ENCODE data around the gene ABLIM3.
A peak's percentile ranks its signal among the peaks of the same experiment; 100 is the strongest.

The ABLIM3 gene

DNA sequence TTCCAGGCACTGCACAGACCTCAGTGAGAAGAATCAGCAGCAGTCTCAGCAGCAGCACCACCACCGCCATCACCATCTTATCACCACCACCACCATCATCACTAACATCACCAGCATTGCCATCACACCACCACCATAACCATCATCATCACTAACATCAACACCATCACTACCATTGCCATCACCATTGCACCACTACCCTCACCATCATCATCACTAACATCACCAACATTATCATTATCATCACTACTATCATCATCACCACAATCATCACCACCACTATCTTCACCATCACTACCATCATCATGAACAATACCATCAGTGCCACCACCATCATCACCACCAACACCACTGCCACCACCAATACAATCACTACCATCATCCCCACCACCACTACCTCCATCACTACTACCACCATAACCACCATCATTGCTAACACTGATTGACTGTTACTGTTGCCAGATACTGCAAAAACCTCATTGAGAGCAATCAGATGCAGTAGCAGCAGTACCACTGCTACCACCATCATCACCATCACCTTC lies 61.7 kb downstream of the ABLIM3 start:
- H3K9ac ChIP-seq (ENCODE audit: low read depth in 1 of 2, low read length in 2 of 2): no peak overlapping the region
- peaks cover 0 to 5% of the 10 kb centered on the region in 2 donors for H3K36me3 ChIP-seq (ENCODE audit: control insufficient read depth in 1 of 2, insufficient read depth in 2 of 2, low read length in 2 of 2)
- H3K27ac ChIP-seq (ENCODE audit: low read depth, low read length): no peak overlapping the region
- H3K4me1 ChIP-seq (ENCODE audit: control insufficient read depth in 1 of 2, insufficient read depth in 2 of 2, low read length in 2 of 2): no peaks in the 10 kb centered on the region
- H3K4me3 ChIP-seq (ENCODE audit: low read depth in 1 of 2, low read length in 2 of 2): no peak overlapping the region
- no peaks in the 10 kb centered on the region for H3K27me3 ChIP-seq (ENCODE audit: control insufficient read depth in 1 of 2, insufficient read depth in 2 of 2, low read length in 2 of 2)
- H3K9me3 ChIP-seq (ENCODE audit: control insufficient read depth in 1 of 2, low read length in 2 of 2): no peaks in the 10 kb centered on the region

DNA sequence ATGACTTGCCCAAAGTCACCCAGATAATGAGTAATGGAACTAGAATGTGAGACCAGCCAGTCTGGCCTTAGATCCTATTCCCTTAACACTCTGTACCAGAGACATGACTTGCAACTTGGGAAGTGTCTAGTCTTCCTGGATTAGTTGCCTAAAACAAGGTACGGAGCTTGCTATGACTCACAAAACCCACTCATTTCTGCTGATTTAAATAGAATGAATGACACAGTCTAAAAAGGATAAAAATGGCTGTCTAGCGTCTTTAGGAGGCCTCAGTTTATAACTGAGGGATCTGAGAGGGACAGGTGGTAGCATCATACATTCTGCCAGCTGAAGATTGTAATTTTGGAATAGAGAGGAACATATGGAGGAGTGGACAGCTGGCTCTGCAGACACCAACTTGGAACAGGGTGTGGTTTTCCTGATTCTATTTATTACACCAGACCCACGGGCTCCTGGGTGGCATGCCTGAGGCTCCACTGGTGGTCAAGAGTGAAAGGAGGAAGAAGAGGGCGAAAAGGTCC lies 62.7 kb downstream of the ABLIM3 start:
- H3K27ac ChIP-seq (ENCODE audit: low read depth, low read length): no peak overlapping the region

DNA sequence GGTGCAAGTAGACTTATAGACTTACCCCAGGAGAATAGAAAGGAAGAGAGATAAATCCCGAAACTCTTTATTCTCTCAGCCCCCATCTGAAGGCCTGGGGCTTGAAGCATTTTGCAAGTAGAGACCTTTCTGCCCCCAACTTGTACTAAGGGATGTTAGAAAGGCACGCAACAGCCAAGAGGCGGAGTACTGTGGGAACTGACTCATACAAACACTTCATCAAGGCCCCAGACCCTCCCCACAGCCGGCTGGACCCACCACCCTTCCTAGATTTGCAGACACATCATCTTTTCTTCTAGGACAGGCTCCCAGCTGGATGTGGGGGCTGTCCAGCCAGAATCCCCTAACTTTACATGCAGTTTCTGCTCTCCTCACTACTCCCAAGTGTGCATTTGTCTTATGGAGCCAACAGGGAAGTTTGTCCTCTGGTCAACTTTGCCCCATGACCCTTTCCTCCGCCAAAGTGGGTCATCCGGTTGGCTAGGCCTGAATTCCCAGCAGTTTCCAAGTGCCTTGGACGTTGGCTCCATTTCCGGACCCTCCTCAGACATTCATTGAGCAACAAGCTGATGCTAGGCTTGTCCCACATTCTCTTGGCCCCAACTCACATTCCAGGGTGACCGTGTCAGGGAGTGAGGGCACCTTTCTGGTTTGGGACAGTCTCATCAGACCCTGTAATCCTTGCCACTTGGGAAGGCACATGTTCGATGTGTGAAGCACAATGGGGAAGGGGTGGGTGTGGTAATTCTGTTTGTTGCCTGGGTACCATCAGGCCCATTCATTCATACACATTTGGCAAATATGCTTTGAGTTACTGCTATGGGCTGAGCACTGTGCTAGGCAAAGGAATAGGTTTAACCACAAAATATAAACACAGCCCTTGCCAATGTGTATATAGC lies 64.6 kb downstream of the ABLIM3 start:
- H3K36me3 ChIP-seq (ENCODE audit: control insufficient read depth in 1 of 2, insufficient read depth in 2 of 2, low read length in 2 of 2): peaks cover 0 to 5% of the 10 kb centered on the region in 2 donors
- H3K9ac ChIP-seq (ENCODE audit: low read depth in 1 of 2, low read length in 2 of 2): no peak overlapping the region
- H3K4me3 ChIP-seq (ENCODE audit: low read depth in 1 of 2, low read length in 2 of 2): no peak overlapping the region
- H3K27me3 ChIP-seq (ENCODE audit: control insufficient read depth in 1 of 2, insufficient read depth in 2 of 2, low read length in 2 of 2): no peaks in the 10 kb centered on the region
- H3K4me1 ChIP-seq (ENCODE audit: control insufficient read depth in 1 of 2, insufficient read depth in 2 of 2, low read length in 2 of 2): no peaks in the 10 kb centered on the region
- H3K9me3 ChIP-seq (ENCODE audit: control insufficient read depth in 1 of 2, low read length in 2 of 2): no peaks in the 10 kb centered on the region
- H3K27ac ChIP-seq (ENCODE audit: low read depth, low read length): peak overlapping the region; percentile 23

More for the DNA sequence above, 62.7 kb downstream of the ABLIM3 start:
- no peak overlapping the region for H3K4me3 ChIP-seq (ENCODE audit: low read depth in 1 of 2, low read length in 2 of 2)
- no peaks in the 10 kb centered on the region for H3K4me1 ChIP-seq (ENCODE audit: control insufficient read depth in 1 of 2, insufficient read depth in 2 of 2, low read length in 2 of 2)
- peaks cover 0 to 5% of the 10 kb centered on the region in 2 donors for H3K36me3 ChIP-seq (ENCODE audit: control insufficient read depth in 1 of 2, insufficient read depth in 2 of 2, low read length in 2 of 2)
- H3K9me3 ChIP-seq (ENCODE audit: control insufficient read depth in 1 of 2, low read length in 2 of 2): no peaks in the 10 kb centered on the region
- no peak overlapping the region for H3K9ac ChIP-seq (ENCODE audit: low read depth in 1 of 2, low read length in 2 of 2)
- H3K27me3 ChIP-seq (ENCODE audit: control insufficient read depth in 1 of 2, insufficient read depth in 2 of 2, low read length in 2 of 2): no peaks in the 10 kb centered on the region

DNA sequence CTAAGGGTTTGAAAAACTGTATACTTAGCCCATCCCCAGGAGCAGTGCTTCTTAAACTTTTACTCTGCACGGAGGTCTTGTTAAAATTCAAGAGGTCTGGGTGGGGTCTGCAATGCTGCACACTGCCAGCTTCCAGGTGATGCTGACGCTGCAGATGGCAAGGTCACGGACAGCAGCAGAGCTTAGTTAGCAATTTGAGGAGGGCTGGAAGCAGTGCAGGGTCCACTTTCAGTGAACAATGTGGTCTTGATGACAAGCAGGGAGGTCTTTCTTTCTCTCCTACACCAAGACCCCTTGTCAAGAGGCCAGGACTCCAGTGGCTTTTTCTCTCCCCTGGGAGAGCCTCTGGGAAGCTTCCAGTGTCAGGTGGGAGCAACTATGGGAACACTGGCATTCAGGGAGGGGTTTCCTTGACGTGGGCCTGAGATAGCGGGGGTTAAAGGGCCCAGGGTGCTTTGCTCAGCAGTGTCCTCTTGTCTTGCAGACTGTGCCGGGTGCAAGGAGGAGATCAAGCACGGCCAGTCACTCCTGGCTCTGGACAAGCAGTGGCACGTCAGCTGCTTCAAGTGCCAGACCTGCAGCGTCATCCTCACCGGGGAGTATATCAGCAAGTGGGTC lies 65.3 kb downstream of the ABLIM3 start:
- no peaks in the 10 kb centered on the region for H3K4me1 ChIP-seq (ENCODE audit: control insufficient read depth in 1 of 2, insufficient read depth in 2 of 2, low read length in 2 of 2)
- no peak overlapping the region for H3K4me3 ChIP-seq (ENCODE audit: low read depth in 1 of 2, low read length in 2 of 2)
- no peak overlapping the region for H3K27ac ChIP-seq (ENCODE audit: low read depth, low read length)
- no peaks in the 10 kb centered on the region for H3K9me3 ChIP-seq (ENCODE audit: control insufficient read depth in 1 of 2, low read length in 2 of 2)
- H3K36me3 ChIP-seq (ENCODE audit: control insufficient read depth in 1 of 2, insufficient read depth in 2 of 2, low read length in 2 of 2): peaks cover 0 to 5% of the 10 kb centered on the region in 2 donors
- H3K27me3 ChIP-seq (ENCODE audit: control insufficient read depth in 1 of 2, insufficient read depth in 2 of 2, low read length in 2 of 2): no peaks in the 10 kb centered on the region
- H3K9ac ChIP-seq (ENCODE audit: low read depth in 1 of 2, low read length in 2 of 2): no peak overlapping the region

DNA sequence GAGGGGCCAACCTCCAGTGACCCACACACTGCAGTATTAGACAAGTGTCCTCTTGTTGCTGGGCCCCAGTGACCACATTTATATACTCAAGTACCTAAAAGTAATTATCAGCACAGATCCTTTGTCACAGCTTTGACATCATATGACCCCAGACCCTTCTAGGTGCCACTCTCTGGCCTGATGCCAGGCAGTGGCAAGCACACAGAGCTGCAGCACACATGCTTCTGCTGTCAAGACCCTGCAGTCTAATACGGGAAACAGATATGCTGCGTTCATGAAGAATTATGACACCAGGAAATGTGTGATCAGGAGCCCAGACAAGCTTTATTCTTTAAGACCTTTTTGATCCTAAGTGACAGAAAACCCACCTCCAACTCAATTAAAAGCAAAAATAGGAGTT lies 66.5 kb downstream of the ABLIM3 start:
- Histone ChIP-seq H3K9ac (ENCODE audit: low read depth in 1 of 2, low read length in 2 of 2) (no peak overlapping the region), H3K27ac (ENCODE audit: low read depth, low read length) (no peak overlapping the region), H3K36me3 (ENCODE audit: control insufficient read depth in 1 of 2, insufficient read depth in 2 of 2, low read length in 2 of 2) (peaks cover 0 to 5% of the 10 kb centered on the region in 2 donors), H3K4me1 (ENCODE audit: control insufficient read depth in 1 of 2, insufficient read depth in 2 of 2, low read length in 2 of 2) (no peaks in the 10 kb centered on the region), H3K9me3 (ENCODE audit: control insufficient read depth in 1 of 2, low read length in 2 of 2) (no peaks in the 10 kb centered on the region), H3K4me3 (ENCODE audit: low read depth in 1 of 2, low read length in 2 of 2) (no peak overlapping the region), H3K27me3 (ENCODE audit: control insufficient read depth in 1 of 2, insufficient read depth in 2 of 2, low read length in 2 of 2) (no peaks in the 10 kb centered on the region)

DNA sequence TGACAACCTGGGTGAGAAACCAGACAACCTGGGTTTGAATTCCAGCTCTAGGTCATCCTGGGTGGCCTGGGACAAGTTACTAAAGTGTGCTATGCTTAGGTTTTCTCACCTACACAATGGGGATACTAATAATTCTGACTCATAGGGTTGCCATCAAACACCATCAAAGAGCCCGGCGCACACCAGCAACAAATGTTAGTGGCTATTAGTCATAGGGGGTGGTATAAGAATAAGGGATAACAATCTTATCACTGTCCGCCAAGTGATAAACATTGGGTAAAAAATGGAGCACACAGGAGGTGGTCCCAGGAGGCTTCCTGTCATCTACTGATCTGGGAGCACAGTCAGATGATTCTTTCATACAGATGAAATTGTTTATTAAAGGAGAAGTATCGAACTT lies 68.9 kb downstream of the ABLIM3 start:
- peaks cover 0 to 4% of the 10 kb centered on the region in 2 donors for H3K4me1 ChIP-seq (ENCODE audit: control insufficient read depth in 1 of 2, insufficient read depth in 2 of 2, low read length in 2 of 2)

DNA sequence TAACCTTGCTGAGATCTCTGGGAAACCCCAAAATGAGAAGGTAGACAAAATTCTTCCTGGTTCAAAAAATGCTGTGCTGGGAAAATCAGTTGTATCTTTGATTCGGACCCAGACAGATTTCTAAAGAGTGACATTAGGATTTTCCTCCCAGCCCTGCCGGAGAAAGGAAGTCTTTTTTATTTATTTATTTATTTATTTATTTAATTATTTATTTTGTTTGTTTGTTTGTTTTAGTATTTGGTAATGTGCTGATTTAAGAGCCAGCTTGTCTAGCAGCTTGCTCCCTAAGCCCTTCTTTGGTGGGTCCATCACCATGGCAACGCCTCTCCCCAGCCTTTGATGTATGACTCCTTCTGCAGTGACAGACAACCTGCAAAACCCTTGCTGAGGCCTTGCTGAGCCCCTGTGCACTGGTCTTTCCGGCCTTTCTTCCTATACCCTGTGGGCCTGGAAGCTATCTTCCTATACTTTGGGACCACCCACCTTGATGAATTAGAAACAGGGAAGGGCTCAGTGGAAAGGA lies 69.7 kb downstream of the ABLIM3 start:
- Histone ChIP-seq H3K4me1 (ENCODE audit: control insufficient read depth in 1 of 2, insufficient read depth in 2 of 2, low read length in 2 of 2) (peaks cover 0 to 4% of the 10 kb centered on the region in 2 donors), H3K27me3 (ENCODE audit: control insufficient read depth in 1 of 2, insufficient read depth in 2 of 2, low read length in 2 of 2) (no peaks in the 10 kb centered on the region), H3K9me3 (ENCODE audit: control insufficient read depth in 1 of 2, low read length in 2 of 2) (no peaks in the 10 kb centered on the region), H3K36me3 (ENCODE audit: control insufficient read depth in 1 of 2, insufficient read depth in 2 of 2, low read length in 2 of 2) (no peaks in the 10 kb centered on the region), H3K9ac (ENCODE audit: low read depth in 1 of 2, low read length in 2 of 2) (no peak overlapping the region), H3K27ac (ENCODE audit: low read depth, low read length) (no peak overlapping the region), H3K4me3 (ENCODE audit: low read depth in 1 of 2, low read length in 2 of 2) (no peak overlapping the region)

More for the DNA sequence above, 68.9 kb downstream of the ABLIM3 start:
- H3K9me3 ChIP-seq (ENCODE audit: control insufficient read depth in 1 of 2, low read length in 2 of 2): no peaks in the 10 kb centered on the region
- no peak overlapping the region for H3K27ac ChIP-seq (ENCODE audit: low read depth, low read length)
- no peak overlapping the region for H3K9ac ChIP-seq (ENCODE audit: low read depth in 1 of 2, low read length in 2 of 2)
- H3K4me3 ChIP-seq (ENCODE audit: low read depth in 1 of 2, low read length in 2 of 2): no peak overlapping the region
- H3K27me3 ChIP-seq (ENCODE audit: control insufficient read depth in 1 of 2, insufficient read depth in 2 of 2, low read length in 2 of 2): no peaks in the 10 kb centered on the region
- H3K36me3 ChIP-seq (ENCODE audit: control insufficient read depth in 1 of 2, insufficient read depth in 2 of 2, low read length in 2 of 2): no peaks in the 10 kb centered on the region

DNA sequence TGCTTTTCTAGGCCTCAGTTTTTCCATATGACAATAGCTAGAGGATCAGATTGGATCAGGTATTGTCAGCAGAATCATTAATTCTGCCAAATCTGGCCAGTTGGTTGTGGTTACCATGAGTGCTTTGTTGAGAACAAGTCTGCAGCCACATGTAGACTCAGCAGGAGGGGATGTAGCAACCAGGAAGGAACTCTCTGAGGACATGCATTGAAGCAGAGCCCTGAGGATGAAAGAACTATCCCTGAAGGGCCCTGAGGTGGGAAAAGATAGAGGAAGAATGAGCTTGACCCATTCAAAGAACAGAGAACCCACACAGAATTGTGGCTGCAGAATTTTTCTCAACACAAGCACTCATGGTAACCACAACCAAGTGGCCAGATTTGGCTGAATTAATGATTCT lies 70.3 kb downstream of the ABLIM3 start:
- no peaks in the 10 kb centered on the region for H3K9me3 ChIP-seq (ENCODE audit: control insufficient read depth in 1 of 2, low read length in 2 of 2)
- H3K27ac ChIP-seq (ENCODE audit: low read depth, low read length): no peak overlapping the region
- peaks cover 0 to 4% of the 10 kb centered on the region in 2 donors for H3K4me1 ChIP-seq (ENCODE audit: control insufficient read depth in 1 of 2, insufficient read depth in 2 of 2, low read length in 2 of 2)
- no peak overlapping the region for H3K9ac ChIP-seq (ENCODE audit: low read depth in 1 of 2, low read length in 2 of 2)
- H3K36me3 ChIP-seq (ENCODE audit: control insufficient read depth in 1 of 2, insufficient read depth in 2 of 2, low read length in 2 of 2): no peaks in the 10 kb centered on the region
- no peak overlapping the region for H3K4me3 ChIP-seq (ENCODE audit: low read depth in 1 of 2, low read length in 2 of 2)
- H3K27me3 ChIP-seq (ENCODE audit: control insufficient read depth in 1 of 2, insufficient read depth in 2 of 2, low read length in 2 of 2): no peaks in the 10 kb centered on the region

DNA sequence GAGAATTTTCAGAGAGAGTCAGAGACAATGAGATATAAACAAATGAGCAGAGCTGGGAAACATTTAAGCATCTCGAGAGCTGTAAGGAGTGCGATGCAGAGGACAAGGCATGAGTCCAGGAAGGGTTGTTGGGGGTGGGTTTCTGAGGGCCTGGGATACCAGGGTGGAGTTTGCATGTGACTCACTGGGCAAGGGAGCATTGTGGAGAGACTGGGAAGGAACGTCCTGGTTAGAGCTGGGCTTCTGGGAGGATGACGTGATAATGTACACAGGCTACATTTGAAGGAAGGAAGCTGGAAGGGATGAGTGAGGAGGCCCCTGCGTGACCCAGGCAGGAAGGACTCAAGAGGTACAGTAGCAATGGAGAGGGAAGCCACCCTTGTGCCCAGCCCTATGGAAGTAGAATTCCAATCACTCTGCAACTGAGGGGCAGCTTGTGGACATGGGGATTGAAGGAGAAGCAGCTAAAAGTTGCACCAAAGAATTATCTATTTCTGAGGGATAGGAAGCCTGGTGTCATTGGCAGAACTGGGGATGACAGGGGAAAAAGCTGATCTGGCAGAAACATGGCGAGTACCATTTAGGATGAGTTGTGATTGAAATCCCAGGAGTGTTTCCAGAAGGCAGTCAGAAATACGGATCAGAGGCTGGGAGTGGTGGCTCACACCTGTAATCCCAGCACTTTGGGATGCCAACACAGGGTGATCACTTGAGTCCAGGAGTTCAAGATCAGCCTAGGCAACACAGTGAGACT lies 71.1 kb downstream of the ABLIM3 start:
- Histone ChIP-seq H3K27ac (ENCODE audit: low read depth, low read length) (no peak overlapping the region), H3K9me3 (ENCODE audit: control insufficient read depth in 1 of 2, low read length in 2 of 2) (no peaks in the 10 kb centered on the region), H3K9ac (ENCODE audit: low read depth in 1 of 2, low read length in 2 of 2) (no peak overlapping the region), H3K4me1 (ENCODE audit: control insufficient read depth in 1 of 2, insufficient read depth in 2 of 2, low read length in 2 of 2) (peaks cover 0 to 4% of the 10 kb centered on the region in 2 donors), H3K4me3 (ENCODE audit: low read depth in 1 of 2, low read length in 2 of 2) (no peak overlapping the region), H3K27me3 (ENCODE audit: control insufficient read depth in 1 of 2, insufficient read depth in 2 of 2, low read length in 2 of 2) (no peaks in the 10 kb centered on the region), H3K36me3 (ENCODE audit: control insufficient read depth in 1 of 2, insufficient read depth in 2 of 2, low read length in 2 of 2) (no peaks in the 10 kb centered on the region)
